ENCODE measurements around the gene TUBA1C. TPM values are rescaled to one million over a fixed set of nuclear protein-coding genes. Genes with fewer than 3 reads are reported as not detected.

TUBA1C gene
- total and polyA plus RNA-seq, 9 of the 15 experiments (the other 6 are each of a cell fraction or from before 2014, with no cell fraction given), result 755 to 3,012 (median 914) TPM

DNA sequence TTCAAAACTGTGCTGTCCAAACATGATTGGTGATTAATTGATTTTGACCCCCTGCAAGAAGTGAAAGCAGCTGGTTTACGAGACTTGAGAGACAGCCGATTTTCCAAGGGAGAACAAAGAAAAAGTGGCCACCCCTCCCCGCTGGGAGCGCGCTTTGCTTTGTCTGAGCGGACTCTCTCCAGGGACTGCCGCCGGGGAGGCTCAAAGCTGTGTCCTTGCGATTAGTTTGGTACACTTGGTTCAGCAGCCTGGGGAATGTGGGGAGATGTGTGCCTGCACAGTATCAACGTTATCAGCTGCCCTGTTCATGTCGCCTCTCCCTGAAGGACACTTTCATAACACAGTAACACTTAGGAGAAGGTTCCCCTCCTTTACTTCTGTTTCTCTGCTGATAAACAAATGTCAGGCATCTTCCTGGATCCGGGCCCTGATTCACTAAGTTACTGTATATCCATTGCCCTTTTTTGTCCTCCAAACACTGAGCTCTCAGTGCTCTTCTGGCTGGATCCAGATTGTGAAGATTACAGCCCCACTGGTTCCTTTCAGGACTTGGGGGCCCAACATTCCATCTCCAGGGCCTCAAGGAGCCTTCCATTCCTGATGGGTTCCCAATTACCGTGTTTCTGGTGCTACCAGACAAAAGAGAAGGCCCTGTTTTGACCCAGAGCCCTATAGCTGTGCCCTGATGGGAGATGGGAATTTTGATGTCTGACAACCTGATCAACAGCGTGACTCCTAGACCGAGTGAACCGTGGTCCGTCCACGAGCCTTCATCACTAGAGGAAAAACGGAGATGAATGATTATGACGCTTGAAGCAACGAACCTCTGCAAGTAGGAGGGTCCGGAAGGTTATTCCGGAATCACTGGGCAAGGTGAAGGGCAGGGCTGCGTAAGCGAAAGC, 31.7 kb upstream of the TUBA1C start (continued):
- TF ChIP-seq, protein P1, sequence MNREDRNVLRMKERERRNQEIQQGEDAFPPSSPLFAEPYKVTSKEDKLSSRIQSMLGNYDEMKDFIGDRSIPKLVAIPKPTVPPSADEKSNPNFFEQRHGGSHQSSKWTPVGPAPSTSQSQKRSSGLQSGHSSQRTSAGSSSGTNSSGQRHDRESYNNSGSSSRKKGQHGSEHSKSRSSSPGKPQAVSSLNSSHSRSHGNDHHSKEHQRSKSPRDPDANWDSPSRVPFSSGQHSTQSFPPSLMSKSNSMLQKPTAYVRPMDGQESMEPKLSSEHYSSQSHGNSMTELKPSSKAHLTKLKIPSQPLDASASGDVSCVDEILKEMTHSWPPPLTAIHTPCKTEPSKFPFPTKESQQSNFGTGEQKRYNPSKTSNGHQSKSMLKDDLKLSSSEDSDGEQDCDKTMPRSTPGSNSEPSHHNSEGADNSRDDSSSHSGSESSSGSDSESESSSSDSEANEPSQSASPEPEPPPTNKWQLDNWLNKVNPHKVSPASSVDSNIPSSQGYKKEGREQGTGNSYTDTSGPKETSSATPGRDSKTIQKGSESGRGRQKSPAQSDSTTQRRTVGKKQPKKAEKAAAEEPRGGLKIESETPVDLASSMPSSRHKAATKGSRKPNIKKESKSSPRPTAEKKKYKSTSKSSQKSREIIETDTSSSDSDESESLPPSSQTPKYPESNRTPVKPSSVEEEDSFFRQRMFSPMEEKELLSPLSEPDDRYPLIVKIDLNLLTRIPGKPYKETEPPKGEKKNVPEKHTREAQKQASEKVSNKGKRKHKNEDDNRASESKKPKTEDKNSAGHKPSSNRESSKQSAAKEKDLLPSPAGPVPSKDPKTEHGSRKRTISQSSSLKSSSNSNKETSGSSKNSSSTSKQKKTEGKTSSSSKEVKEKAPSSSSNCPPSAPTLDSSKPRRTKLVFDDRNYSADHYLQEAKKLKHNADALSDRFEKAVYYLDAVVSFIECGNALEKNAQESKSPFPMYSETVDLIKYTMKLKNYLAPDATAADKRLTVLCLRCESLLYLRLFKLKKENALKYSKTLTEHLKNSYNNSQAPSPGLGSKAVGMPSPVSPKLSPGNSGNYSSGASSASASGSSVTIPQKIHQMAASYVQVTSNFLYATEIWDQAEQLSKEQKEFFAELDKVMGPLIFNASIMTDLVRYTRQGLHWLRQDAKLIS (CRISPR knock-in tag; IDR thresholded peaks at IDR 0.05), result no peak
- TF ChIP-seq NBN (IDR thresholded peaks at IDR 0.05; ENCODE audit: low read depth) (peak; percentile 94; the same call in 1 of the 2 replicates), MTF1 (CRISPR knock-in tag; IDR thresholded peaks at IDR 0.05; ENCODE audit: borderline replicate concordance) (no peak), ATF7 (IDR thresholded peaks at IDR 0.05) (peak; percentile 63), HOXB6 (CRISPR knock-in tag; IDR thresholded peaks at IDR 0.05; ENCODE audit: borderline replicate concordance) (no peak), SRSF3 (IDR thresholded peaks at IDR 0.05; ENCODE audit: insufficient read depth, low read length) (no peak), ZNF324 (CRISPR knock-in tag; IDR thresholded peaks at IDR 0.05) (no peak), RUNX1 (IDR thresholded peaks at IDR 0.05; ENCODE audit: low read depth) (no peak), SIRT6 (IDR thresholded peaks at IDR 0.05; ENCODE audit: low read depth, low read length) (no peak), U2AF1 (optimal IDR thresholded peaks at IDR 0.05; ENCODE audit: low read depth, low read length) (no peak), HLTF (IDR thresholded peaks at IDR 0.05) (peak; percentile 79; the same call in 1 of the 2 replicates), TBL1XR1 (IDR thresholded peaks at IDR 0.05; ENCODE audit: low read length in 2 of 2) (peak; percentile 90 to 92), NFIX (CRISPR knock-in tag; IDR thresholded peaks at IDR 0.05; ENCODE audit: low read depth) (no peak), ELF2 (CRISPR knock-in tag; IDR thresholded peaks at IDR 0.05) (no peak), TFAM (CRISPR knock-in tag; conservative IDR thresholded peaks at IDR 0.05) (no peak)
- TF ChIP-seq, protein P2, sequence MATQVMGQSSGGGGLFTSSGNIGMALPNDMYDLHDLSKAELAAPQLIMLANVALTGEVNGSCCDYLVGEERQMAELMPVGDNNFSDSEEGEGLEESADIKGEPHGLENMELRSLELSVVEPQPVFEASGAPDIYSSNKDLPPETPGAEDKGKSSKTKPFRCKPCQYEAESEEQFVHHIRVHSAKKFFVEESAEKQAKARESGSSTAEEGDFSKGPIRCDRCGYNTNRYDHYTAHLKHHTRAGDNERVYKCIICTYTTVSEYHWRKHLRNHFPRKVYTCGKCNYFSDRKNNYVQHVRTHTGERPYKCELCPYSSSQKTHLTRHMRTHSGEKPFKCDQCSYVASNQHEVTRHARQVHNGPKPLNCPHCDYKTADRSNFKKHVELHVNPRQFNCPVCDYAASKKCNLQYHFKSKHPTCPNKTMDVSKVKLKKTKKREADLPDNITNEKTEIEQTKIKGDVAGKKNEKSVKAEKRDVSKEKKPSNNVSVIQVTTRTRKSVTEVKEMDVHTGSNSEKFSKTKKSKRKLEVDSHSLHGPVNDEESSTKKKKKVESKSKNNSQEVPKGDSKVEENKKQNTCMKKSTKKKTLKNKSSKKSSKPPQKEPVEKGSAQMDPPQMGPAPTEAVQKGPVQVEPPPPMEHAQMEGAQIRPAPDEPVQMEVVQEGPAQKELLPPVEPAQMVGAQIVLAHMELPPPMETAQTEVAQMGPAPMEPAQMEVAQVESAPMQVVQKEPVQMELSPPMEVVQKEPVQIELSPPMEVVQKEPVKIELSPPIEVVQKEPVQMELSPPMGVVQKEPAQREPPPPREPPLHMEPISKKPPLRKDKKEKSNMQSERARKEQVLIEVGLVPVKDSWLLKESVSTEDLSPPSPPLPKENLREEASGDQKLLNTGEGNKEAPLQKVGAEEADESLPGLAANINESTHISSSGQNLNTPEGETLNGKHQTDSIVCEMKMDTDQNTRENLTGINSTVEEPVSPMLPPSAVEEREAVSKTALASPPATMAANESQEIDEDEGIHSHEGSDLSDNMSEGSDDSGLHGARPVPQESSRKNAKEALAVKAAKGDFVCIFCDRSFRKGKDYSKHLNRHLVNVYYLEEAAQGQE (IDR thresholded peaks at IDR 0.05; ENCODE audit: borderline replicate concordance), result 0 out of 2 replicates have a peak, but pooled peaks have one; percentile 36
- TF ChIP-seq, protein P2 (CRISPR knock-in tag; IDR thresholded peaks at IDR 0.05; ENCODE audit: low read depth), result no peak

All from K562 (cell line).